ENCODE measurements around the gene WDR5B.
A peak's percentile ranks its signal among the peaks of the same experiment; 100 is the strongest.
"Not testable (repeated sequence)": the region's sequence is repeated elsewhere in the genome, so short reads cannot be mapped to it uniquely, and the experiment has no call there.

The WDR5B gene

DNA sequence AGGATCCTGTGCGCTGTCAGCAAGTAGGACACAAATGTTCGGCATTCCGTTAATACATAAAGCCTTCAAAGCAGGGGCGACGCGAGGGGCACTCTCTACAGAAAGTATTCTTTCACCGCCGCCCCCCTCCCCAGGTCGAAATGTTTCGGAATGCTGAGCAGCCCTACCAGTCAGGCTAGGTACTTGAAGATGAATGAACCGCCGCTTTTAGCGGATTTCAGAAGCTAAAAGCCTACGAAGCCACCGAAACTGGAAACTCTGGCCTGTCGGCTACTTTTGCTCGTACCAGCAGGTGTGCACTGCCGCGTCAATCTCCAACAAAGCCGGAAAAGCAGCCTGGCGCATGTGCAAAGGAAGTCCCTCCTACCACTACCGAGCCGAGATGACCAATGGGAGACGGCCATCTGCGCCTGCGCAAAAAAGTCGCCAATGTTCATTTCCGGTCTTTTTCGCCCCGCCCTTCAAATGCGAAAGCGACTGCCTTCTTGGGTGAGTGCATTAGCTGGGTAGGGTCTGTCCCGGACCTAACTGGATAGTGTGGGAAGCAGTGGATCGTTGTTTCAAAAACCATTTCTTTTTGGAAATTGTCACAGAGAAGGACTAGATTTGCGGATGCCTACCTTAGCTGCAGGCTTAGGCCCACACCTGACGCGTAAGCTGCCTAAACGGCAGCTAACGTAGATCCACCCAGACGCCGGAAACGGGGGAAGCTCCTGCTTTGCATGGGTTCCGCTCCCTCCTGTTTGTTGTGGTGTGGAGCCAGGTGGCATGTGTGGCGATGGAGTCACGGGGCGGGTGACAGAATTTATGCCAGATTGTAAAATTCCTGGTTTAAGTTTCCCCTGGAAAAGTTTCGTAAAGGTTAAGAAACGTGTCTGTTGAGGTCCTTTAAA lies at the start of gene WDR5B:
Gene WDR5B (minus strand): TSS at position 301 of the 893 bp plus-strand sequence. CDS start 534 bp downstream, outside the sequence.
- peak; percentile 97 for DNase-seq (ENCODE audit: low read depth)

DNA sequence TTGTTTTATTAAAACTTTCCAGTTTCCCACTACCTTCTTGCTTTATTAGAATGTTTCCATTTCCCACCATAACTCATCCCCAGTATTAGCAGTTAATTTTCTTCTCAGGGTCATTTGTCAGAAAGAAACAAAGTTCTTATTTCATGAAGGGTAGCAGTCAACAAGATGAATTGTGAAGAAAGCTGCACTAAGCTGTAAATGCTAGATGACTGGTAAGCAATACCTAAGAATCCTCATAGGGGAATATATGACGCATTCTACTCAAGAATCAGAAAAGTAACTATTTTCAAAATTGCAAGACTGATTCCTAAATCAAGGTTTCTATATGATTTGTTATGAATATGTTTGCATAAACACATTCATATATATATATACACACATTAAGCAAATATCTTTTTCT lies 48.8 kb upstream of the WDR5B start:
- DNase-seq (ENCODE audit: low read depth) = no peak

GRCh38 chr3:122462406-122462805 lies 46.5 kb upstream of the WDR5B start:
- no peak for DNase-seq (ENCODE audit: low read depth)

DNA sequence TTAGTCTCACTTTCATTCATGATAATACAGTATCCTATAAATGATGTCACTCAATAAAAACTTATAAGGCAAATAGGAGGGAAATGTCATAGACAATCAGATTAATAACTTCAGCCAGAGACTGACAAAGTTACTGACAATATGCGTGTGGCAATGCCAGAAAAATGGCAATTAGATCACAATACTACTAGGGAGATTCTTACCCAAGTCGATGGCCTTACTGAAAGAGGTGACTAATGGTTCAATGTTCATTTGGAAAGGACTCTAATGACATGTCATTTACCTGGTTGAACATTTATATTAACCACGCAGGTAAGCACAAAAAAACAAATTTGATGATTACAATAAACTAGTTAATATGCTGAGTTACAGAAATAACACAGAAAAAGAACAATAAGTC lies 45.9 kb upstream of the WDR5B start:
- DNase-seq (ENCODE audit: low read depth) = no peak

- DNase-seq (ENCODE audit: low read depth) = no peak
These were observed 43.1 kb upstream of the WDR5B start for GRCh38 chr3:122458992-122459391.

DNA sequence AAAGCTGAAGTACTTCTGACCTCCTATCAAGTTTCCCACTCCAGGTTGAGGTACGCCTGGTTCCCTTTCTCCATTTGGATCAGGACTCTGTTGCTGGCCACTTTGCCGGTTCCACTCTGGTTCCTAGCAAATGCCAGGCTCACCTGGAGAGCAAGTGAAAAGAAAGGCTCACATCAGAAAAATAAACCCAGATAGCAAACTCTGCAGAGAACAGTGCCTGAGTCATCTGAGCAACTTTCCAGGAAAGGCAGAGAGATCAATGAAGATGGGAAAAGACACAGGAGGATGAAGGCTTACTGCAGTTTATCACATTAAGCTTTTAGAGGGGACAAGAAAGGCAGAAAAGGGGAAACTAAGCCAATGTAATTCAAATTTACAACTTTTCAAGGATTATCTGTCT lies 41.8 kb upstream of the WDR5B start:
- no peak for DNase-seq (ENCODE audit: low read depth)

DNA sequence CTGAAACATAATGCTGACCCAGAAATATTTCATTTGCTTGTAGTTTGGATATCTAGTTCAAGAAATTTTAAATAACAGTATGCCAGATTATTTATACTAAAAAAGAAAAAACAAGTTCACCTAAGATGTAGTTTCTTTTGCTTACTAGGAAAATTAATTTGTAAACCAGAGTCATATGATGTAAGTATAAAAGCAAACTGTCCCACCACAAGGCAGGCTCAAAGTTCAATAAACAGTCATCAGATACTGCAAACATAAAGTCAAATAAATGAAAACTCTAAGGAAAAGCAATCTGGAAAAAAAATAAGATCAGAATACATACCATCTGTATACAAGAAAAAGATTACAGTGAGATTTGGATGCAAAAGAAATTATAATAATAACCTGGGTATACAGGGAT lies 40.2 kb upstream of the WDR5B start:
- no peak for DNase-seq (ENCODE audit: low read depth)

DNA sequence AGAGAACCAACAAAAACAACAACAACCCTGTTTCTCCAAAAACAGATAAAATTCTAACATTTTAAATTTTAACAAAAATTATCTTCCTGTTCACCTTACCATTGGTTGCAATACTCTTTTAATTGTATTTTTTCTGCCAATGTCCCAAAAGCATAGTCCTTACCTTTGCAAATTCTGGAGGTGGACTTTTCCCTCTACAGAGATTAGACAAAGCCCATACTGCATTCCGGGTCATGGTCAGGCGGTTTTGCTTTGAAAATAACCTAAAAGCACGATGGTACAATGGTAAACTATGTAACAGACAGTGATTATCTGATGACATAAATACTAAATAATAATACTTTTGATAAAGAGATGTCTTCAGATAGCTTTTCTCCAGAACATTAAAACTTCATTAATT lies 35.5 kb upstream of the WDR5B start:
- no peak for DNase-seq (ENCODE audit: low read depth)

GRCh38 chr3:122448218-122448617 lies 32.4 kb upstream of the WDR5B start:
- DNase-seq (ENCODE audit: low read depth) = not testable (repeated sequence)

DNA sequence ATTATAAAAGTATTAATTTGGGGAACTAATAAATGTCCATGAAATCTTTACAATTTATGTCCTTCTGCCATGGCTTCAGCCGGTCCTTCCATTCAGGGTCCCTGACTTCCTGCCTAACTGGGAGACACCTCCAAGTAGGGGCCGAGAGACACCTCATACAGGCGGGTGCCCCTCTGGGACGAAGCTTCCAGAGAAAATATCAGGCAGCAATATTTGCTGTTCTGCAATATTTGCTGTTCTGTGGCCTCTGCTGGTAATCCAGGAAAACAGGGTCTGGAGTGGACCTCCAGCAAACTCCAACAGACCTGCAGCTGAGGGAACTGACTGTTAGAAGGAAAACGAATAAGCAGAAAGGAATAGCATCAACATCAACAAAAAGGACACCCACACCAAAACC lies 28.6 kb upstream of the WDR5B start:
- DNase-seq (ENCODE audit: low read depth) = not testable (repeated sequence)

- DNase-seq (ENCODE audit: low read depth) = not testable (repeated sequence)
These were observed 28.1 kb upstream of the WDR5B start for GRCh38 chr3:122443762-122444490.

DNA sequence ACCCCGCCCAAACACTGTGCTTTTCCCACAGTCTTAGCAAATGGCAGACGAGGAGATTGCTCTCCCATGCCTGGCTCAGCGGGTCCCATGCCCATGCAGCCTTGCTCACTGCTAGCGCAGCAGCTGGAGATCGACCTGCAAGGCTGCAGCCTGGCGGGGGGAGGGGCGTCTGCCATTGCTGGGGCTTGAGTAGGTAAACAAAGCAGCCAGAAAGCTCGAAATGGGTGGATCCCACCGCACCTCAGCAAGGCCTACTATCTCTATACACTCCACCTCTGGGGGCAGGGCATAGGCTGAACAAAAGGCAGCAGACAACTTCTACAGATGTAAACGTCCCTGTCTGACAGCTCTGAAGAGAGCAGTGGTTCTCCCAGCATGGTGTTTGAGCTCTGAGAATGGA lies 27.2 kb upstream of the WDR5B start:
- DNase-seq (ENCODE audit: low read depth) = no peak

DNA sequence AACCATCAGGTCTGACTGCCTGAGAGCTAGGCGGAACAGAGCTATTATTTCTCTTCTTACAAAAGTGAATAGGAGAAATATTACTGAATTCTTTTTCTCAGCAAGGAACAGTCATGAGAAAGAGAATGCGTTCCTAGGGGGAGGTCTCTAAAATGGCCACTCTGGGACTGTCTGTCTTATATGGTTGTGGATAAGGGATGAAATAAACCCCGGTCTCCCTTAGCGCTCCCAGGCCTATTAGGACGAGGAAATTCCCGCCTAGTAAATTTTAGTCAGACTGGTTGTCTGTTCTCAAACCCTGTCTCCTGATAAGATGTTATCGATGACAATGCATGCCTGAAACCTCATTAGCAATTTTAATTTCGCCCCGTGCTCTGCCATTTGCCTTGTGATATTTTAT lies 20.1 kb upstream of the WDR5B start:
- DNase-seq (ENCODE audit: low read depth) = no peak

DNA sequence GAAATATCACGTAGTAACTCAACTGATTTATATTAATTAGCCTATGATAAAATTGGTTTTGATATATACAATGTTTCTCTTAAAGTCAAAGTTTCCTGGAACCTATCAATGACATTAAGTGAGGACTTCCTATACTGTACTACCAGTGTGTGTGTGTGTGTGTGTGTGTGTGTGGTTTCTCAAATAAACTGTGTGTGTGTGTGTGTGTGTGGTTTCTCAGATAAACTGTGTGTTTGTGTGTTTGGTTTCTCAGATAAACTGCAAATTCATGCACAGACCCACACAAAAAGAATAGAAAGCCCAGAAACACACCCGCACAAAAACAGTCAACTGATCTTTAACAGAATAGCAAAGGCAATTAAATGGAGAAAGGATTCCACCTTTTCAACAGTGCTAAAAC lies 14.5 kb upstream of the WDR5B start:
- DNase-seq (ENCODE audit: low read depth) = no peak

GRCh38 chr3:122427857-122428471 lies 12.1 kb upstream of the WDR5B start:
- no peak for DNase-seq (ENCODE audit: low read depth)

DNA sequence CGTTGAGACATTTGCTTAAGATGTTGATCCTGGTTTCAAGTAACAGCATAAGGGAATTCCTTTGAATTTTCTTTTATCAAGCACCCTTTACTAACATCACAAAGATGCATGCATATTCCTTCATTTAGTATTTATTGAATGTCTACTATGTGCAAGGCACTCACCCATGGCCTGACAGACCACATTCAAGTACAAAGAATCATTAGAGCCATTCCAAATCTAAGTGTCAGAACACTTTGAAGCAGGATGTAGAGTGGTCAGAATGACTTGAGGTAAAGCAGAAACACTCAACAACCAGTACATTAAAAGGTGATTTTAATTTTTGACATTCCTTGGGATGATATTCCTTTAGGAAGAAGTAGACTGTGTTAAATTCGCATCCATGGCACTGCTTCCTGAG lies 6.0 kb upstream of the WDR5B start:
- DNase-seq (ENCODE audit: low read depth) = no peak

DNA sequence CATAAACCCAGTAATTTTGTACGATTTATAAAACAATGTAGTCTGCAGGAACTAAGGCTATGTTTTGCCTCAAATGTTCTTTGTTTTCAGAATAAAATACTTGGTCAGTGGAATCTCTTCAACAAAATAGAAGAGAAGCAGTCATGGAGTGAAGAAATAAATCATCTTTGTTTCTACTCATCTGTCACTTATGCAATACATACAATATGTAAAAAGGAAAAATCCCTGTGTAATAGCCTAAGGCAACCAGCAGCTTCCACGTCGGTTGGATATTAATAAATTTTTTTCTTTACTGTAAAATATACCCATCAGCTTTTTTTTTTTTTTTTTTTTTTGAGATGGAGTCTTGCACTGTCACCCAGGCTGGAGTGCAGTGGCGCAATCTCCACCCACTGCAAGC lies 5.2 kb upstream of the WDR5B start:
- no peak for DNase-seq (ENCODE audit: low read depth)

- no peak for DNase-seq (ENCODE audit: low read depth)
These were observed 1.1 kb upstream of the WDR5B start for GRCh38 chr3:122416966-122417365.

- no peak for DNase-seq (ENCODE audit: low read depth)
These were observed 638 bp downstream of the WDR5B start for GRCh38 chr3:122415104-122415744.

GRCh38 chr3:122414391-122414790 lies 1.5 kb downstream of the WDR5B start:
- no peak for DNase-seq (ENCODE audit: low read depth)

GRCh38 chr3:122410639-122411038 lies 5.2 kb downstream of the WDR5B start:
- no peak for DNase-seq (ENCODE audit: low read depth)

- DNase-seq (ENCODE audit: low read depth) = no peak
These were observed 5.8 kb downstream of the WDR5B start for GRCh38 chr3:122410111-122410510.

Data from stimulated activated CD8-positive, alpha-beta memory T cell treated with anti-CD3 and anti-CD28 coated beads, Interleukin-15, amount 100 ng/mL, for 24 hours (primary cell).